Tibial nerve (tissue), 4 donors: ENCODE data around the gene C19orf12.

Source experiments
- CTCF ChIP-seq, 5 experiments: fragments of 200-600 bp in 3 of 5; fragments of 450-650 bp in 2 of 5; sonication (generic) in 3 of 5; IDR thresholded peaks; one replicate each; pipeline ENCODE4 v1.5.1; 2016 to 2019; ENCODE audit warnings: antibody characterized with exemption in 5 of 5, mild to moderate bottlenecking in 3 of 5, moderate library complexity in 2 of 5
- EP300 ChIP-seq, 2 donors: sonication (generic); formaldehyde crosslinking; IDR thresholded peaks; one replicate each; pipeline ENCODE4 v1.6.1; 2017; ENCODE audit warnings: antibody characterized with exemption in 2 of 2, mild to moderate bottlenecking in 1 of 2
- POLR2A ChIP-seq, 2 donors: fragments of 450-650 bp; IDR thresholded peaks; one replicate each; pipeline ENCODE4 v1.6.1; 2017; ENCODE audit warnings: antibody characterized with exemption in 2 of 2, mild to moderate bottlenecking in 2 of 2, moderate library complexity in 2 of 2

GRCh38 chr19:29731331-29731850, 16.3 kb upstream of the C19orf12 start:
- TF ChIP-seq CTCF (IDR thresholded peaks at IDR 0.05) (no peak), POLR2A (IDR thresholded peaks at IDR 0.05) (no peak), EP300 (IDR thresholded peaks at IDR 0.05) (no peak)
